Measurements from ENCODE around the gene CLDN9.

DNA sequence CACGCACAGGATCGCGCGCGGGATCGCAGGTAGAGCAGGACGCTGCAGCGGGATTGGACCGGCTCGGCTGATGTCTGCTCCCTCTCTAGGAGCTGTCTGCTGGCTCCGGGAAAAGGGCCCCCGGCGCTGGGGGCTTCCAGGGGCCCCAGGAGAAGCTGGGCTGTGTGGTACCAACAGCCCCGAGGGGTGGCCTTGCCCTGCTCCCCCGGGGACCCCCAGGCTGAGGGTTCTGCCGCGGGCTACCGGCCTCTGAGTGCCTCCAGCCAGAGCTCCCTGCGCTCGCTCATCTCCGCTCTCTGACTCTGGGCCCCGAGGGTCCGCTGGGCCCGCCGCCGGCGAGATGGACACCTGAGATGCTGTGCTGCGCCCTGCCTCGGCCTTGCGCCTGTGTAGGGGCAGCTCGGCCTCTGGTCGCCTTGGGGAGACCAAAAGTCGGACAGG lies 45.0 kb upstream of the CLDN9 start:
- TF ChIP-seq, protein P1, sequence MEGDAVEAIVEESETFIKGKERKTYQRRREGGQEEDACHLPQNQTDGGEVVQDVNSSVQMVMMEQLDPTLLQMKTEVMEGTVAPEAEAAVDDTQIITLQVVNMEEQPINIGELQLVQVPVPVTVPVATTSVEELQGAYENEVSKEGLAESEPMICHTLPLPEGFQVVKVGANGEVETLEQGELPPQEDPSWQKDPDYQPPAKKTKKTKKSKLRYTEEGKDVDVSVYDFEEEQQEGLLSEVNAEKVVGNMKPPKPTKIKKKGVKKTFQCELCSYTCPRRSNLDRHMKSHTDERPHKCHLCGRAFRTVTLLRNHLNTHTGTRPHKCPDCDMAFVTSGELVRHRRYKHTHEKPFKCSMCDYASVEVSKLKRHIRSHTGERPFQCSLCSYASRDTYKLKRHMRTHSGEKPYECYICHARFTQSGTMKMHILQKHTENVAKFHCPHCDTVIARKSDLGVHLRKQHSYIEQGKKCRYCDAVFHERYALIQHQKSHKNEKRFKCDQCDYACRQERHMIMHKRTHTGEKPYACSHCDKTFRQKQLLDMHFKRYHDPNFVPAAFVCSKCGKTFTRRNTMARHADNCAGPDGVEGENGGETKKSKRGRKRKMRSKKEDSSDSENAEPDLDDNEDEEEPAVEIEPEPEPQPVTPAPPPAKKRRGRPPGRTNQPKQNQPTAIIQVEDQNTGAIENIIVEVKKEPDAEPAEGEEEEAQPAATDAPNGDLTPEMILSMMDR (IDR thresholded peaks at IDR 0.05; ENCODE audit: poor library complexity, severe bottlenecking) = no peak
- TF ChIP-seq EZH2 (IDR thresholded peaks at IDR 0.05; ENCODE audit: borderline replicate concordance, insufficient read depth, low read length, poor library complexity, severe bottlenecking) = no peak
- no peak for TF ChIP-seq TAF1 (IDR thresholded peaks at IDR 0.05; ENCODE audit: low read depth)
- no peak for TF ChIP-seq SMC3 (conservative IDR thresholded peaks at IDR 0.05; ENCODE audit: poor library complexity)
- TF ChIP-seq, protein P2, sequence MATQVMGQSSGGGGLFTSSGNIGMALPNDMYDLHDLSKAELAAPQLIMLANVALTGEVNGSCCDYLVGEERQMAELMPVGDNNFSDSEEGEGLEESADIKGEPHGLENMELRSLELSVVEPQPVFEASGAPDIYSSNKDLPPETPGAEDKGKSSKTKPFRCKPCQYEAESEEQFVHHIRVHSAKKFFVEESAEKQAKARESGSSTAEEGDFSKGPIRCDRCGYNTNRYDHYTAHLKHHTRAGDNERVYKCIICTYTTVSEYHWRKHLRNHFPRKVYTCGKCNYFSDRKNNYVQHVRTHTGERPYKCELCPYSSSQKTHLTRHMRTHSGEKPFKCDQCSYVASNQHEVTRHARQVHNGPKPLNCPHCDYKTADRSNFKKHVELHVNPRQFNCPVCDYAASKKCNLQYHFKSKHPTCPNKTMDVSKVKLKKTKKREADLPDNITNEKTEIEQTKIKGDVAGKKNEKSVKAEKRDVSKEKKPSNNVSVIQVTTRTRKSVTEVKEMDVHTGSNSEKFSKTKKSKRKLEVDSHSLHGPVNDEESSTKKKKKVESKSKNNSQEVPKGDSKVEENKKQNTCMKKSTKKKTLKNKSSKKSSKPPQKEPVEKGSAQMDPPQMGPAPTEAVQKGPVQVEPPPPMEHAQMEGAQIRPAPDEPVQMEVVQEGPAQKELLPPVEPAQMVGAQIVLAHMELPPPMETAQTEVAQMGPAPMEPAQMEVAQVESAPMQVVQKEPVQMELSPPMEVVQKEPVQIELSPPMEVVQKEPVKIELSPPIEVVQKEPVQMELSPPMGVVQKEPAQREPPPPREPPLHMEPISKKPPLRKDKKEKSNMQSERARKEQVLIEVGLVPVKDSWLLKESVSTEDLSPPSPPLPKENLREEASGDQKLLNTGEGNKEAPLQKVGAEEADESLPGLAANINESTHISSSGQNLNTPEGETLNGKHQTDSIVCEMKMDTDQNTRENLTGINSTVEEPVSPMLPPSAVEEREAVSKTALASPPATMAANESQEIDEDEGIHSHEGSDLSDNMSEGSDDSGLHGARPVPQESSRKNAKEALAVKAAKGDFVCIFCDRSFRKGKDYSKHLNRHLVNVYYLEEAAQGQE (IDR thresholded peaks at IDR 0.05; ENCODE audit: borderline replicate concordance) = no peak
- TF ChIP-seq RAD21 (conservative IDR thresholded peaks at IDR 0.05) = no peak

Measured in neural cell (in vitro differentiated cells).